ENCODE results near the gene PLXNC1.

The PLXNC1 gene

GRCh38 chr12:94205822-94206221 lies 57.4 kb downstream of the PLXNC1 start:
- H3K4me3 ChIP-seq (ENCODE audit: low read depth, low read length), result no peak overlapping the region
- H2BK5ac ChIP-seq (ENCODE audit: low read depth, low read length, poor library complexity), result no peak overlapping the region
- no CpG with 5 or more reads among the region's 1 CpG for WGBS (ENCODE audit: extremely low coverage, insufficient coverage, insufficient read length)
- H4K8ac ChIP-seq (ENCODE audit: low read depth, low read length), result no peak overlapping the region
- no peaks in the 10 kb centered on the region for H3K36me3 ChIP-seq (ENCODE audit: control insufficient read depth in 1 of 2, insufficient read depth in 2 of 2, low read length in 2 of 2)
- no peak overlapping the region for H2BK12ac ChIP-seq (ENCODE audit: low read length)
- H4K12ac ChIP-seq (ENCODE audit: low read depth, low read length), result no peak overlapping the region
- H2AK5ac ChIP-seq (ENCODE audit: low read length), result no peak overlapping the region
- no peak overlapping the region for H3K9ac ChIP-seq (ENCODE audit: low read length)
- no peak overlapping the region for H3K18ac ChIP-seq (ENCODE audit: low read length)
- H3K79me1 ChIP-seq (ENCODE audit: low read length), result no peaks in the 10 kb centered on the region
- H3K27ac ChIP-seq (ENCODE audit: low read depth, low read length), result no peak overlapping the region
- H2AFZ ChIP-seq (ENCODE audit: insufficient read depth, low read length, poor library complexity), result no peak overlapping the region
- no peak for DNase-seq
- no peaks in the 10 kb centered on the region for H3K79me2 ChIP-seq (ENCODE audit: control insufficient read depth, insufficient read depth, low read length, poor library complexity)
- no peaks in the 10 kb centered on the region for H3K27me3 ChIP-seq (ENCODE audit: insufficient read depth, low read length)
- H3K4me2 ChIP-seq (ENCODE audit: low read length), result no peak overlapping the region
- H2BK120ac ChIP-seq (ENCODE audit: insufficient read depth, low read length, poor library complexity), result no peak overlapping the region
- H3K4ac ChIP-seq (ENCODE audit: low read depth, low read length), result no peak overlapping the region
- no peaks in the 10 kb centered on the region for H3K4me1 ChIP-seq (ENCODE audit: control insufficient read depth in 1 of 2, insufficient read depth in 2 of 2, low read length in 2 of 2)
- H3K14ac ChIP-seq (ENCODE audit: low read length), result no peak overlapping the region
- H3K9me3 ChIP-seq (ENCODE audit: insufficient read depth, low read depth, low read length), result no peaks in the 10 kb centered on the region
- H4K91ac ChIP-seq (ENCODE audit: low read depth, low read length), result no peak overlapping the region
- H3K23ac ChIP-seq (ENCODE audit: low read length), result no peak overlapping the region

GRCh38 chr12:94206886-94207285 lies 58.5 kb downstream of the PLXNC1 start:
- Histone ChIP-seq H3K4me2 (ENCODE audit: low read length) (no peak overlapping the region), H3K79me1 (ENCODE audit: low read length) (no peaks in the 10 kb centered on the region), H3K27ac (ENCODE audit: low read depth, low read length) (no peak overlapping the region), H3K4me1 (ENCODE audit: control insufficient read depth in 1 of 2, insufficient read depth in 2 of 2, low read length in 2 of 2) (no peaks in the 10 kb centered on the region), H3K4me3 (ENCODE audit: low read depth, low read length) (no peak overlapping the region), H3K36me3 (ENCODE audit: control insufficient read depth in 1 of 2, insufficient read depth in 2 of 2, low read length in 2 of 2) (no peaks in the 10 kb centered on the region), H4K12ac (ENCODE audit: low read depth, low read length) (no peak overlapping the region), H2BK120ac (ENCODE audit: insufficient read depth, low read length, poor library complexity) (no peak overlapping the region), H3K9me3 (ENCODE audit: insufficient read depth, low read depth, low read length) (no peaks in the 10 kb centered on the region), H3K18ac (ENCODE audit: low read length) (no peak overlapping the region), H3K79me2 (ENCODE audit: control insufficient read depth, insufficient read depth, low read length, poor library complexity) (no peaks in the 10 kb centered on the region), H2AK5ac (ENCODE audit: low read length) (no peak overlapping the region), H2BK5ac (ENCODE audit: low read depth, low read length, poor library complexity) (no peak overlapping the region), H4K91ac (ENCODE audit: low read depth, low read length) (no peak overlapping the region), H2AFZ (ENCODE audit: insufficient read depth, low read length, poor library complexity) (no peak overlapping the region), H4K8ac (ENCODE audit: low read depth, low read length) (no peak overlapping the region), H3K27me3 (ENCODE audit: insufficient read depth, low read length) (no peaks in the 10 kb centered on the region), H3K9ac (ENCODE audit: low read length) (no peak overlapping the region), H3K23ac (ENCODE audit: low read length) (no peak overlapping the region), H3K14ac (ENCODE audit: low read length) (no peak overlapping the region), H2BK12ac (ENCODE audit: low read length) (no peak overlapping the region), H3K4ac (ENCODE audit: low read depth, low read length) (no peak overlapping the region)
- WGBS (ENCODE audit: extremely low coverage, insufficient coverage, insufficient read length), result no CpG with 5 or more reads among the region's 2 CpGs
- DNase-seq, result no peak

- Histone ChIP-seq H2AFZ (ENCODE audit: insufficient read depth, low read length, poor library complexity) (no peak overlapping the region), H3K14ac (ENCODE audit: low read length) (no peak overlapping the region), H2BK12ac (ENCODE audit: low read length) (no peak overlapping the region), H2BK120ac (ENCODE audit: insufficient read depth, low read length, poor library complexity) (no peak overlapping the region), H4K8ac (ENCODE audit: low read depth, low read length) (no peak overlapping the region), H4K91ac (ENCODE audit: low read depth, low read length) (no peak overlapping the region), H3K79me1 (ENCODE audit: low read length) (no peaks in the 10 kb centered on the region), H3K79me2 (ENCODE audit: control insufficient read depth, insufficient read depth, low read length, poor library complexity) (no peaks in the 10 kb centered on the region), H3K27ac (ENCODE audit: low read depth, low read length) (no peak overlapping the region), H2AK5ac (ENCODE audit: low read length) (no peak overlapping the region), H3K23ac (ENCODE audit: low read length) (no peak overlapping the region), H3K18ac (ENCODE audit: low read length) (no peak overlapping the region), H3K4me1 (ENCODE audit: control insufficient read depth in 1 of 2, insufficient read depth in 2 of 2, low read length in 2 of 2) (no peaks in the 10 kb centered on the region), H3K9ac (ENCODE audit: low read length) (no peak overlapping the region), H2BK5ac (ENCODE audit: low read depth, low read length, poor library complexity) (no peak overlapping the region), H3K36me3 (ENCODE audit: control insufficient read depth in 1 of 2, insufficient read depth in 2 of 2, low read length in 2 of 2) (no peaks in the 10 kb centered on the region), H3K9me3 (ENCODE audit: insufficient read depth, low read depth, low read length) (no peaks in the 10 kb centered on the region), H3K4me3 (ENCODE audit: low read depth, low read length) (no peak overlapping the region), H3K4me2 (ENCODE audit: low read length) (no peak overlapping the region), H3K27me3 (ENCODE audit: insufficient read depth, low read length) (no peaks in the 10 kb centered on the region), H4K12ac (ENCODE audit: low read depth, low read length) (no peak overlapping the region), H3K4ac (ENCODE audit: low read depth, low read length) (no peak overlapping the region)
- WGBS (ENCODE audit: extremely low coverage, insufficient coverage, insufficient read length), result no CpG with 5 or more reads among the region's 2 CpGs
- no peak for DNase-seq
These were observed 59.1 kb downstream of the PLXNC1 start for GRCh38 chr12:94207467-94207848.

GRCh38 chr12:94207849-94208621 lies 59.7 kb downstream of the PLXNC1 start:
- Histone ChIP-seq H3K79me2 (ENCODE audit: control insufficient read depth, insufficient read depth, low read length, poor library complexity) (no peaks in the 10 kb centered on the region), H3K27ac (ENCODE audit: low read depth, low read length) (no peak overlapping the region), H4K91ac (ENCODE audit: low read depth, low read length) (no peak overlapping the region), H3K23ac (ENCODE audit: low read length) (no peak overlapping the region), H3K9ac (ENCODE audit: low read length) (no peak overlapping the region), H2BK120ac (ENCODE audit: insufficient read depth, low read length, poor library complexity) (no peak overlapping the region), H4K12ac (ENCODE audit: low read depth, low read length) (no peak overlapping the region), H2AK5ac (ENCODE audit: low read length) (no peak overlapping the region), H3K36me3 (ENCODE audit: control insufficient read depth in 1 of 2, insufficient read depth in 2 of 2, low read length in 2 of 2) (no peaks in the 10 kb centered on the region), H3K4me2 (ENCODE audit: low read length) (no peak overlapping the region), H3K27me3 (ENCODE audit: insufficient read depth, low read length) (no peaks in the 10 kb centered on the region), H3K14ac (ENCODE audit: low read length) (no peak overlapping the region), H4K8ac (ENCODE audit: low read depth, low read length) (no peak overlapping the region), H3K79me1 (ENCODE audit: low read length) (no peaks in the 10 kb centered on the region), H3K4me3 (ENCODE audit: low read depth, low read length) (no peak overlapping the region), H2AFZ (ENCODE audit: insufficient read depth, low read length, poor library complexity) (no peak overlapping the region), H2BK12ac (ENCODE audit: low read length) (no peak overlapping the region), H3K9me3 (ENCODE audit: insufficient read depth, low read depth, low read length) (no peaks in the 10 kb centered on the region), H3K4ac (ENCODE audit: low read depth, low read length) (no peak overlapping the region), H3K4me1 (ENCODE audit: control insufficient read depth in 1 of 2, insufficient read depth in 2 of 2, low read length in 2 of 2) (no peaks in the 10 kb centered on the region), H2BK5ac (ENCODE audit: low read depth, low read length, poor library complexity) (no peak overlapping the region), H3K18ac (ENCODE audit: low read length) (no peak overlapping the region)
- DNase-seq, result peak in 1 of 2 donors; percentile 16
- no CpG with 5 or more reads among the region's 14 CpGs for WGBS (ENCODE audit: extremely low coverage, insufficient coverage, insufficient read length)
